ENCODE measurements around the gene MGAT5. TPM values are rescaled to one million over a fixed set of nuclear protein-coding genes. Genes with fewer than 3 reads are reported as not detected.

The MGAT5 gene
- total RNA-seq, 1 donor from 2014 or later: 21.2 TPM

DNA sequence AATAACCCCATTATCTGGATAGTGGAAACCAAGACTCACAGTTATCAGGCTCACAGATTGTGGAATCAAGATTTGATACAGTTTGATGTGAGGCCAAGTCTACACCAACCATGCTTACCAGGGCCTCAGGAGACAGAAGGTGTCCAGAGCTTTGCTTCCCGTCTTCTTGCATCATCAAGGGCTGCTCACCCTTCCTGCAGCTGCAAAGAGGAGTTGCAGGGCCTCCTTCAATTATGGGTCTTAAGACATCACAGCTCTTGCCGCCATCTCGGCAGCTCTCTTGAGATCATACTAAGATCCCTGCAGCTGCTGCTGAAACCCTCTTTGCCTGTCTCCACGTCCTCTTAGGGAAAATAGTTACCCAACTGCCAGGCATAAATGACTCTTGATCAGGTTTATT is 176.0 kb downstream of the MGAT5 start:
- TF ChIP-seq EZH2phosphoT487 (IDR thresholded peaks at IDR 0.05): no peak
- TF ChIP-seq, protein P1, sequence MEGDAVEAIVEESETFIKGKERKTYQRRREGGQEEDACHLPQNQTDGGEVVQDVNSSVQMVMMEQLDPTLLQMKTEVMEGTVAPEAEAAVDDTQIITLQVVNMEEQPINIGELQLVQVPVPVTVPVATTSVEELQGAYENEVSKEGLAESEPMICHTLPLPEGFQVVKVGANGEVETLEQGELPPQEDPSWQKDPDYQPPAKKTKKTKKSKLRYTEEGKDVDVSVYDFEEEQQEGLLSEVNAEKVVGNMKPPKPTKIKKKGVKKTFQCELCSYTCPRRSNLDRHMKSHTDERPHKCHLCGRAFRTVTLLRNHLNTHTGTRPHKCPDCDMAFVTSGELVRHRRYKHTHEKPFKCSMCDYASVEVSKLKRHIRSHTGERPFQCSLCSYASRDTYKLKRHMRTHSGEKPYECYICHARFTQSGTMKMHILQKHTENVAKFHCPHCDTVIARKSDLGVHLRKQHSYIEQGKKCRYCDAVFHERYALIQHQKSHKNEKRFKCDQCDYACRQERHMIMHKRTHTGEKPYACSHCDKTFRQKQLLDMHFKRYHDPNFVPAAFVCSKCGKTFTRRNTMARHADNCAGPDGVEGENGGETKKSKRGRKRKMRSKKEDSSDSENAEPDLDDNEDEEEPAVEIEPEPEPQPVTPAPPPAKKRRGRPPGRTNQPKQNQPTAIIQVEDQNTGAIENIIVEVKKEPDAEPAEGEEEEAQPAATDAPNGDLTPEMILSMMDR (IDR thresholded peaks at IDR 0.05): no peak
- TF ChIP-seq EZH2 (IDR thresholded peaks at IDR 0.05): no peak
- peaks cover 26% of the 10 kb centered on the region for H3K36me3 Mint-ChIP-seq
- no peak overlapping the region for H3K4me3 ChIP-seq
- no peak overlapping the region for H3K4me3 Mint-ChIP-seq
- H3K27me3 ChIP-seq: peaks cover 46% of the 10 kb centered on the region
- DNase-seq (ENCODE audit: low spot score): no peak
- H3K79me2 ChIP-seq (ENCODE audit: low read depth): no peaks in the 10 kb centered on the region
- peaks cover 2% of the 10 kb centered on the region for H3K27me3 Mint-ChIP-seq (ENCODE audit: insufficient read depth, low read depth)
- no peaks in the 10 kb centered on the region for H3K9me3 ChIP-seq (ENCODE audit: low read depth)
- H3K27ac ChIP-seq: no peak overlapping the region
- H3K9me3 Mint-ChIP-seq: no peaks in the 10 kb centered on the region
- no peak overlapping the region for H2AFZ ChIP-seq (replicated peaks)
- H3K4me1 Mint-ChIP-seq: peaks cover 18% of the 10 kb centered on the region
- peaks cover 21% of the 10 kb centered on the region for H3K4me1 ChIP-seq
- no peak overlapping the region for H3K9ac ChIP-seq
- H3K36me3 ChIP-seq: no peaks in the 10 kb centered on the region
- no peaks in the 10 kb centered on the region for H4K20me1 ChIP-seq (ENCODE audit: low read depth)
- peaks cover 9% of the 10 kb centered on the region for H3F3A ChIP-seq (ENCODE audit: low read depth)
- no peak overlapping the region for H3K27ac Mint-ChIP-seq
- H3K4me2 ChIP-seq: no peak overlapping the region

DNA sequence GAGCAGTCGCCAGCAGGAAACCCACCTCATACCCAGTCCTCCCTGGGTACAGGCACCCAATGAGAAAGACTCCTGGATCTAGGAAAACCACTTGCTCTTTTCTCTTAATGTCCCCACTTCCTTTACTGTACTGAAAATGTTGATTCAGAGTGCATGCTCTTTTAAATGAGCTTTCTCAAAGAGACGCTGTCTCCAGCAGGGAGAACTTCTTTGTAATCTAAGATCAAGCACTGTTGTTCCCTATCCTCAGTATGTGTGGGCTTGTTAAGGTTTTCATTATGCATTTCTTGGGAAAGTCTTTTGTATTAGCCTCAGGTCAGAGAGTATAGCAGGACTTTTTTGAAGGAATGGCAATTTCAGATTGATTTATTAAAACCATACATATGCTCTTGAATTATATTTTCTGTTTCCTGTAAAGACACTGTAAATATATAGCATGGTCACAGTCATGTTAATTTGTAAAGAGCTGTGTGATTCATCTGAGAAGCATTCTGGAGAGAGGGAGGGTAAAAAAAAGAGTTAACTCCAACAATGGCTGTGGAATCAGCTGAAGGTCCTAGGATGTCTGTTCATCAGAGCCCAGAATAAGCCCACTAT is 178.1 kb downstream of the MGAT5 start:
- Mint-ChIP-seq H3K27me3 (ENCODE audit: insufficient read depth, low read depth) (peaks cover 2% of the 10 kb centered on the region), H3K4me3 (no peak overlapping the region), H3K27ac (peak overlapping the region; percentile 61), H3K9me3 (no peaks in the 10 kb centered on the region), H3K36me3 (peaks cover 32% of the 10 kb centered on the region), H3K4me1 (peaks cover 18% of the 10 kb centered on the region)
- Histone ChIP-seq H4K20me1 (ENCODE audit: low read depth) (no peaks in the 10 kb centered on the region), H3K27ac (no peak overlapping the region), H3K36me3 (no peaks in the 10 kb centered on the region), H3K79me2 (ENCODE audit: low read depth) (no peaks in the 10 kb centered on the region), H3K4me3 (no peak overlapping the region), H3K9ac (no peak overlapping the region), H3K27me3 (peaks cover 46% of the 10 kb centered on the region), H2AFZ (replicated peaks) (no peak overlapping the region), H3K9me3 (ENCODE audit: low read depth) (no peaks in the 10 kb centered on the region), H3F3A (ENCODE audit: low read depth) (peaks cover 9% of the 10 kb centered on the region), H3K4me1 (peaks cover 21% of the 10 kb centered on the region), H3K4me2 (peak overlapping the region; percentile 37)
- no peak for TF ChIP-seq EZH2 (IDR thresholded peaks at IDR 0.05)
- TF ChIP-seq, protein P1 (IDR thresholded peaks at IDR 0.05): no peak
- TF ChIP-seq EZH2phosphoT487 (IDR thresholded peaks at IDR 0.05): no peak
- peak; percentile 29 for DNase-seq (ENCODE audit: low spot score)

DNA sequence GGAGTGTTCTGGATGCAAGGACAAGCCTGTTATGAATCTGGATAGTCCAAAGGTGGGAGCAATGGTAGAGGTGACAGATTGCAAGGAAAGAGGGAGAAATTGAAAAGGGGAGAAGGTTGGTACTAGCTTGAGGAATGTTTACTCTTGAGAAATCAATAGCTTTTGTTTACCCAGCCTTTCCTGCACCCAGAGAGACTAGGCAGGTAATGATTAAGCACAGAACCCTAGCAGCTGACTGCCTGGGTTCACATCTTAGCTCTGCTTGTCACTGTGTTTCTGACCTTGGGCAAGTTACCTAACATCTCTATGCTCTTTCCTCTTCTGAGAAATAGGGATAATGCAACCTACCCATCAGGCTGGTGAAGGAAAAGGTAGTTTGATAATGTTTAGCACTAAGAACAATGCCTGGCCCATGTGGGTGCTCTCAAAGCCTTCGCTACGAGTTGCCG is 178.6 kb downstream of the MGAT5 start:
- no peak overlapping the region for H3K27ac Mint-ChIP-seq
- H3K4me3 Mint-ChIP-seq: no peak overlapping the region
- DNase-seq (ENCODE audit: low spot score): no peak
- H3K27ac ChIP-seq: no peak overlapping the region
- no peak overlapping the region for H3K4me2 ChIP-seq
- H3K36me3 Mint-ChIP-seq: peaks cover 33% of the 10 kb centered on the region
- H3K36me3 ChIP-seq: no peaks in the 10 kb centered on the region
- H2AFZ ChIP-seq (replicated peaks): no peak overlapping the region
- H3K27me3 ChIP-seq: peaks cover 46% of the 10 kb centered on the region
- peaks cover 21% of the 10 kb centered on the region for H3K4me1 ChIP-seq
- no peak overlapping the region for H3K9ac ChIP-seq
- no peak overlapping the region for H3K4me3 ChIP-seq
- H3K9me3 ChIP-seq (ENCODE audit: low read depth): no peaks in the 10 kb centered on the region
- H3K4me1 Mint-ChIP-seq: peaks cover 18% of the 10 kb centered on the region
- H3K27me3 Mint-ChIP-seq (ENCODE audit: insufficient read depth, low read depth): peaks cover 2% of the 10 kb centered on the region
- H3F3A ChIP-seq (ENCODE audit: low read depth): peaks cover 9% of the 10 kb centered on the region
- TF ChIP-seq EZH2 (IDR thresholded peaks at IDR 0.05) (no peak), EZH2phosphoT487 (IDR thresholded peaks at IDR 0.05) (no peak)
- H3K79me2 ChIP-seq (ENCODE audit: low read depth): no peaks in the 10 kb centered on the region
- no peaks in the 10 kb centered on the region for H4K20me1 ChIP-seq (ENCODE audit: low read depth)
- H3K9me3 Mint-ChIP-seq: no peaks in the 10 kb centered on the region

DNA sequence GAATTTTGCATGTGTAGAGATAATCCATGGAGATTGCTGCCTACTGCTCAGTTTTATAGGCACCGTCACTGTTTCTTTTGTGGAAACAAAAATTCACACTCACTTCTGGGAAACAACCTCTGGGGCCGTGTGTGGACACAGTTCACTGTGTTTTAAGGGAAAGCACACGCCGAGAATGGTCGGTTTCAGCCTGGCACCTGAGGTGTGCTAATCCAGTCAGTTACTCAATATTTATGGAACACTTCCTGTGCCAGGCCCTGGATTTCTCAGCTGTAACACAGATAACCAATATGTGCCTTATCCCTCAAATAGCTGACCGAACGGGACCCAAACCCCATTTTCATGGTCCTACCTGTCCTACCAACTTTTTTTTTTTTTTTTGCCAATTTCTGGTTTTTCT is 179.6 kb downstream of the MGAT5 start:
- Histone ChIP-seq H3K36me3 (no peaks in the 10 kb centered on the region), H4K20me1 (ENCODE audit: low read depth) (no peaks in the 10 kb centered on the region), H3K9me3 (ENCODE audit: low read depth) (no peaks in the 10 kb centered on the region), H3K4me1 (peaks cover 21% of the 10 kb centered on the region), H2AFZ (replicated peaks) (no peak overlapping the region), H3K27me3 (peaks cover 44% of the 10 kb centered on the region), H3K4me2 (no peak overlapping the region), H3K9ac (no peak overlapping the region), H3K79me2 (ENCODE audit: low read depth) (no peaks in the 10 kb centered on the region), H3K27ac (no peak overlapping the region), H3K4me3 (no peak overlapping the region), H3F3A (ENCODE audit: low read depth) (peaks cover 9% of the 10 kb centered on the region)
- H3K27me3 Mint-ChIP-seq (ENCODE audit: insufficient read depth, low read depth): peaks cover 2% of the 10 kb centered on the region
- no peak overlapping the region for H3K4me3 Mint-ChIP-seq
- peaks cover 18% of the 10 kb centered on the region for H3K4me1 Mint-ChIP-seq
- peaks cover 30% of the 10 kb centered on the region for H3K36me3 Mint-ChIP-seq
- no peaks in the 10 kb centered on the region for H3K9me3 Mint-ChIP-seq
- no peak overlapping the region for H3K27ac Mint-ChIP-seq
- no peak for DNase-seq (ENCODE audit: low spot score)
- TF ChIP-seq EZH2phosphoT487 (IDR thresholded peaks at IDR 0.05) (no peak), EZH2 (IDR thresholded peaks at IDR 0.05) (no peak)
- TF ChIP-seq, protein P1 (IDR thresholded peaks at IDR 0.05): no peak
